HFF-Myc (cell line): ENCODE results near the gene MAST4.

Experiments used
- DNase-seq: peaks from one replicate; pipeline ENCODE4 v3.0.0-alpha.2; 2011; ENCODE audit warnings: low read depth; ENCODE audit errors: extremely low read depth
- H3K4me3 ChIP-seq: replicated peaks from 2 replicates; pipeline ENCODE4 v1.5.1; 2011; ENCODE audit warnings: low read depth, mild to moderate bottlenecking, control low read depth, low read length
- TF ChIP-seq, protein P1 (sequence below): IDR thresholded peaks from 2 replicates; pipeline ENCODE4 v1.5.1; 2012; ENCODE audit warnings: mild to moderate bottlenecking, low read depth, low read length, control low read depth; ENCODE audit errors: missing control alignments

MAST4 gene

DNA sequence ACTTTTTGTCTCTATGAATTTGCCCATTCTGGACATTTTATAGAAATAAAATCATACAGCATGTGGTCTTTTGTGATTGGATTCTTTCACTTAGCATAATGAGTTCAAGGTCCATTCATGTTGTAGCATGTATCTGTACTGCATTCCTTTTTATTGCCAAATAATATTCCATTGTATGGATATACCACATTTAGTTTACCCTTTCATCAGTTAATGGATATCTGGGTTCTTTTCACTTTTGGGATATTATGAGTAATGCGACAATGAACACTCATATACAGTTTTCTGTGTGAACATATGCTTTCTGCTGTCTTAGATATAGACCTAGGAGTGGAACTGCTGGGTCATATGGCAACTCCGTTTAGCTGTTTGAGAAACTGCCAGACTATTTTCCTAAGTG, 41.3 kb upstream of the MAST4 start:
- TF ChIP-seq, protein P1, sequence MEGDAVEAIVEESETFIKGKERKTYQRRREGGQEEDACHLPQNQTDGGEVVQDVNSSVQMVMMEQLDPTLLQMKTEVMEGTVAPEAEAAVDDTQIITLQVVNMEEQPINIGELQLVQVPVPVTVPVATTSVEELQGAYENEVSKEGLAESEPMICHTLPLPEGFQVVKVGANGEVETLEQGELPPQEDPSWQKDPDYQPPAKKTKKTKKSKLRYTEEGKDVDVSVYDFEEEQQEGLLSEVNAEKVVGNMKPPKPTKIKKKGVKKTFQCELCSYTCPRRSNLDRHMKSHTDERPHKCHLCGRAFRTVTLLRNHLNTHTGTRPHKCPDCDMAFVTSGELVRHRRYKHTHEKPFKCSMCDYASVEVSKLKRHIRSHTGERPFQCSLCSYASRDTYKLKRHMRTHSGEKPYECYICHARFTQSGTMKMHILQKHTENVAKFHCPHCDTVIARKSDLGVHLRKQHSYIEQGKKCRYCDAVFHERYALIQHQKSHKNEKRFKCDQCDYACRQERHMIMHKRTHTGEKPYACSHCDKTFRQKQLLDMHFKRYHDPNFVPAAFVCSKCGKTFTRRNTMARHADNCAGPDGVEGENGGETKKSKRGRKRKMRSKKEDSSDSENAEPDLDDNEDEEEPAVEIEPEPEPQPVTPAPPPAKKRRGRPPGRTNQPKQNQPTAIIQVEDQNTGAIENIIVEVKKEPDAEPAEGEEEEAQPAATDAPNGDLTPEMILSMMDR: no peak
- DNase-seq: no peak
- no peak overlapping the region for H3K4me3 ChIP-seq

DNA sequence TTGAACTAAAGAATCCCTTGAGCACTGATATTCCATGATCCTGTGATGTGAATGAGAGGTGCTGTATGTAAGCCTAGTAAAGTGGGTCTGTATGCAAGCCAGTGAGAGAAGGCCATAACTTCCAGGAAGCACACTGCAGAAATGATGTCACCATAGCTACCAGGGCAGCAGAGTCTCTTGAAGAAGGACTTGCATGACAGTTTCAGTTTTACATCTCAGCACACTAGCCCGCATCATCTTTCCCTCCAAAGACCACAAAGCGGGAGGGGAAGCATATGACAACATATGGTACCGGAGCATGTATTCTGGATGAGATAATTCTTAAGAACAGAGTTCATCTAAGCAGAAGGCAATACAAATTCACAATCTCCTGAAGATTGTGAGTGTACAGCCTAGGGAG, 37.6 kb upstream of the MAST4 start:
- TF ChIP-seq, protein P1: no peak
- H3K4me3 ChIP-seq: no peak overlapping the region
- DNase-seq: no peak

DNA sequence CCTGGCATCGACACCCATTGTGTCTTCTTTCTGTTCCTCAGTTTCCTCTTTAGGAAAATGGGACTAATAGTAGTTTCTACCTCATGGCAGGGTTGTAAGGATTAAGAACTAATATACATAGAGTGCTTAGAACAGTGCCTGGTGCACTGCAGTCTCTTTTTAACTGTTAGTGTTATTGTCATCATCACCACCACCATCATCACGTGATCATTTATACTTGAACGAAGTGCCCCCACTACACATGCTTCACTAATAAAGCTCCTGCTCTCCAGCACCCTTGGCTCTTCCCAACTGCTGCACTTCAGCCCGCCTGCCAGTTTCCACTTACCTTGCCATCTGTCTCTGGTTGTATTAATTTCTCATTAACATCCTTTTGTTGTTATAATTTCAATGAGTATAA, 35.8 kb upstream of the MAST4 start:
- H3K4me3 ChIP-seq: no peak overlapping the region
- DNase-seq: no peak
- TF ChIP-seq, protein P1: no peak

DNA sequence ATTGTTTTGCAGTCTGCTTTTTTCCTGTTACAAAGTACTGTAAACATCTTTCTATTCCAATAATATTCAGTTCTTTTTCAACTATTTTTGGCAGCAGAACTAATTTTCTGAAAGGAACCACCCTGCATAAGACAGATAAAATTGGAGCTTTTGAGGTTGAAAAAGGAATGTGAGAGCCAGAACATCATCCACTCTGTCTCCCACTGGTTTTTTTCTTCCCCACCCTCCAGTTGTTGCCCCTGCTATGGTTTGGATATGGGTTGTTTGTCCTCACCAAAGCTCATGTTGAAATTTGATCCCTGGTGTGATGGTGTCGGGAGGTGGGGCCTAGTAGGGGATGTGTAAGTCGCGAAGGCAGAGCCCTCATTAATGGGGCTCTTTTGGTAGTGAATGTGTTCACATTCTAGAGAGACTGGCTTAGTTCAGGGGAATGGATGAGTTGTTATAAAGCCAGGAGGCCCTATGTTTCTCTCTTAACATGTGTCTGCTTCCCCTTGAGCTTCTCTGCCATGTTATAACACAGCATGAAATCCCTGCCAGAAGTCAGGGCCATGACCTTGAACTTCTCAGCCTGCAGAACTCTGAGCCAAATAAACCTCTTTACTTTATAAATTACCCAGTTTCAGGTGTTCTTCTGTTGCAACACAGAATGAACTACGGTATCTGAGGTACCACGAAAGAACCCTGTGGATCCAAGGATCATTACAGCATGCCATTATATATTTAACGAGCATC, 34.8 kb upstream of the MAST4 start:
- no peak for DNase-seq
- no peak overlapping the region for H3K4me3 ChIP-seq
- TF ChIP-seq, protein P1: no peak

DNA sequence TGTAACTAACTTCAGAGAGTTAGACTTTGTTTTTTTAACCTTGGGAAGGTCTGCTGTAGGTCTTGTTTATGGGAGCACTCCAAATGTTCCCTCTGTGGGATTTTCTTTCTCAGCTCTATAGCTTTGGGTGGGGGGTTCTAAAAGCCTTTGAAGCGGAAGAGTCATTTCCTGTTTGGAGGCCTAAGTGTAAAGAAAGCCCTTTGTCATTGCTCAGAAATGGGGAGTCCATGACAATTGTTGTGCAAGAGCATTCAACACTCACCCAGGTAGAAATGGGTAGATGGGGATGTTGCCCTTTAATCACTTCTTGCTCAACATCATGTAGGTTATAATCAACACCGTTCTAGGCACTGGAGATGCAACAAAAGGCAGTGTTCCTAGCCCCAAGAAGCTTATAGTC, 30.3 kb upstream of the MAST4 start:
- no peak overlapping the region for H3K4me3 ChIP-seq
- no peak for DNase-seq
- TF ChIP-seq, protein P1: no peak

DNA sequence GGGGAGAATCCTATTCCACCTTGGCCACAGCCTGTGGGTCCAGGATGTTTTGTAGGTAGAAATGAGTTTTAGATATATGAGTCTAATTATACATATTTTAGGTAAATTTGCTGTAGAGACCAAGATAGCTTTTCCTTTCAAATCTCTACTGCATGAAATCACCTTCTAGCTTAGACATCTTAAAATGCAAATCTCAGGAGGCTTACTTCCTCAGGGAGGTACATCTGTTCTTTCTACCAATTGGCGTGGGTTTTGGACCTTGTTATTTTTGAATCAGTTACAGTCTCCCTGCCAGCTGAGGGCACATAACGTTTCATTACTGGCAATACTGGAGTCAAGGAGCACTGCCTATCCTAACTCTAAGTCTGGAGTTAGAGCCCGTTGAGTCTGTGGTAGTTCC, 28.7 kb upstream of the MAST4 start:
- DNase-seq: no peak
- H3K4me3 ChIP-seq: no peak overlapping the region

DNA sequence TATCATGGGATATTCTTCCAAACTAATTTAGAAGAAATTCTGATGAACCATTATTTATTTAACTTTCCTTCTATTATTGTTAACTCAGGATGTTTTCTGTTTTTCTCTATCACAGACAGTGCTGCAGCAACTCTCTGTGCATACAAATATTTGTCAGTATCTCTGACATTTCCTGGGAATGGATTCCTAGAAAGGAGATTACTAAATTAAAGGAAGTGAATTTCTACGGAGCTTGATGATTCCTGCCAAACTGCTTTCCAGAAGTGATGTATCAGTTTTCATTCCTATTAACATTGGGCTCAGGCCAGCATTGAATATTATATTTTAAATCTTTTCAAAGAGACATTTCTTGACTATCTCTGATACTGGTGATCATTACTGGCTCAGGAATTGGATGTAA, 26.0 kb upstream of the MAST4 start:
- no peak for DNase-seq
- TF ChIP-seq, protein P1: no peak

More for the DNA sequence above, 28.7 kb upstream of the MAST4 start:
- TF ChIP-seq, protein P1: no peak

More for the DNA sequence above, 26.0 kb upstream of the MAST4 start:
- no peak overlapping the region for H3K4me3 ChIP-seq
